ENCODE data around the gene OSBPL2.

- TF ChIP-seq EGR1 (IDR thresholded peaks at IDR 0.05) (no peak), MAX (IDR thresholded peaks at IDR 0.05) (no peak), CEBPB (IDR thresholded peaks at IDR 0.05) (no peak), FOXM1 (IDR thresholded peaks at IDR 0.05; ENCODE audit: borderline replicate concordance, low read depth) (no peak), TEAD4 (IDR thresholded peaks at IDR 0.05) (no peak), EP300 (IDR thresholded peaks at IDR 0.05; ENCODE audit: borderline replicate concordance) (no peak), TAF1 (IDR thresholded peaks at IDR 0.05; ENCODE audit: low read depth) (no peak), TCF12 (IDR thresholded peaks at IDR 0.05; ENCODE audit: low read depth) (no peak), ZBTB7A (IDR thresholded peaks at IDR 0.05; ENCODE audit: low read depth) (no peak), RAD21 (IDR thresholded peaks at IDR 0.05; ENCODE audit: low read depth) (no peak), YY1 (IDR thresholded peaks at IDR 0.05; ENCODE audit: low read depth) (no peak), REST (IDR thresholded peaks at IDR 0.05; ENCODE audit: low read depth) (no peak), USF1 (IDR thresholded peaks at IDR 0.05) (no peak), CREB1 (IDR thresholded peaks at IDR 0.05; ENCODE audit: low read depth) (no peak)
These were observed 4.8 kb downstream of the OSBPL2 start for GRCh38 chr20:62243106-62243505.

All from Ishikawa (cell line).